Activated CD8-positive, alpha-beta memory T cell treated with anti-CD3 and anti-CD28 coated beads for 1 hour (primary cell): ENCODE data around the gene SMIM20.

ENCODE experiments used
- DNase-seq, 2 donors: peaks; one replicate each; pipeline ENCODE4 v3.0.0-alpha.2; 2020; ENCODE audit warnings: low read depth in 1 of 2; ENCODE audit errors: extremely low read depth in 1 of 2

SMIM20 gene

DNA sequence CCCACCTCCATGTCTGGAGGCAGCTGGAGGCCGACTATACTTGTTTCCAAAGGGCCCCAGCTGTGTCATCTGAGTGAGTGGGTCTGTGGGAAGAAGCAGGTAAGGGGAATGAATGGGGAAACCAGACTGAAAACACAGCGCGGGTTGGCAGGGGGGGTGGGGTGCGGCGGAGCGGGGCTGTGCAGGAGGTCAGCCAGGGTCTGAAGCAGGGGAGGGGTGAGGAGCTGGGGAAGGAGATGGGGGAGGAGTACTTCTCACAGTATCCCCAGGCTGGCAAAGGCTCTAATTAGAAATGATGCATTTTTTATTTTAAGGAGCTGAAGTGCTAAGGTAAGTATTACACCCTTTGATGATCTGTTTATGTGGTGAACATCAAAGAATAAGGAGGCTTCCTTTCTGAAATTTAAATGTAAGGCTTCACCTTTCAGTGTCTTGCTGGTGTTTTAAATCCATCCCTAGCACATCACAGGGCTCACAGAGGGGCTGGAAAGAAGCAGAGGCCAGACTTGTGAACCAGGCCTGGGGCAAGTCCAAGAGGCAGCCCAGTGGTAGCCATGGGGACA, 37.5 kb downstream of the SMIM20 start:
- no peak for DNase-seq

DNA sequence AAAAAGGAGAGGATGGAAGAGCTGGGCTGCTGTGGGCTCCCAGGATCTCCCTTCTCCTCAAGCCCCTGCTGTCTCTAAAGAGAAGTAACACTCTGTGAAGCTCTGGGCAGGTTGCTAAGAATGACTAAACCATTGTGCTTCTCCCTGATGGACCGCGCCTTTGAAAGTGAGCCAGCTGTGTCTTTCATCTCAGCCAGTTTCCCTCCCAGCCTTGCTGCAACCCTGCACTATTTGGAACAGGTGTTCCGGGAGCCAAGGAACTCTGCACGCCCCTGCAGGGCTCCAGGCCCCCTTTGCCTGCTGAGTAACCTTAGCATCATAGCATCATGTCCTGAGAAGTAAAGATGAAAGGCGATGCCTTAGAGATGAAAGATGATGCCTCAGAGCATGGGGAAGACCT, 39.7 kb downstream of the SMIM20 start:
- no peak for DNase-seq

DNA sequence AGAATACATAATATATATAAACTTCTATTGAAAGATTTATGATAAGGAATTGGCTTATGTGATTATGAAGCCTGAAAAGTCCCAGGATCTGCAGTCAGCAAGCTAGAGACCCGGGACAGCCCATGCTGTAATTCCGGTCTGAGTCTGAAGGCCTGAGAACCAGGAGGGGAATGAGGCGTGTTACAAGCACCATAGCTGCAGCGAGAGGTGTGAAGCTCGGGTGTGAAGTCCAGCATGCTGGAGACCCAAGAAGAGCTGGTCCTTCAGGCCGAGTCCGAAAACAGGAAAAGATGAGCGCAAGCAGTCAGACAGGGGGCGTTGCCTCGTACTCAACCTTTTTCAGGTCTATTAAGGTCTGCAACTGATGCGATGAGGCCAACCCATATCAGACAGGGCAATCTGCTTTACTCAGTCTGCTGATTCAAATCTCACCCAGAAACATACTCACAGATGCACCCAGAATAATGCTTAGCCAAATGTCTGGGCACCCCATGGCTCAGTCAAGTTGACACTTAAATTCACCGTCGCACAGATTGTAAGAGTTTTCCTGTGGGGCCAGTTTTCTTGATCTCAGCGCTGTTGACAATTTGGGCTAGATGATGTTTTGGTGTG, 40.4 kb downstream of the SMIM20 start:
- no peak for DNase-seq

DNA sequence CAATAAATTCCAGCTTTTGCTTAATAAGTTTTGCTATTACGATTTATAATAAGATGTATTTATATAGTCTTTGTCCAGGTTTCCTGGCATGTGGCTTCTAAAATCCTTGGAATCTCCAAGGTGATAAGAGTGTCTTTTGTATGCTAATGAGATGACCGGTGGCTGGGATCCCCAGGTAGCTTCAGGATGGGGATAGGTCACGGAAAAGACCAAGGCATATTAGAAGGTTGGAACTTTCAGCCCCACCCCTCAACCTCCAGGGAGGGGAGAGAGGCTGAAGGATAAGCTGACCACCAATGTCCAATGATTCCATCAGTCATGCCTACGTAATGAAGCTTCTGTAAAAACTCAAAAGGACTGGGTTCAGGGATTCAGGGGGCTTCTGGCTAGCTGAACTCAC, 41.7 kb downstream of the SMIM20 start:
- no peak for DNase-seq

- DNase-seq: no peak
Observed at GRCh38 chr4:25956260-25956659, 42.2 kb downstream of the SMIM20 start.

DNA sequence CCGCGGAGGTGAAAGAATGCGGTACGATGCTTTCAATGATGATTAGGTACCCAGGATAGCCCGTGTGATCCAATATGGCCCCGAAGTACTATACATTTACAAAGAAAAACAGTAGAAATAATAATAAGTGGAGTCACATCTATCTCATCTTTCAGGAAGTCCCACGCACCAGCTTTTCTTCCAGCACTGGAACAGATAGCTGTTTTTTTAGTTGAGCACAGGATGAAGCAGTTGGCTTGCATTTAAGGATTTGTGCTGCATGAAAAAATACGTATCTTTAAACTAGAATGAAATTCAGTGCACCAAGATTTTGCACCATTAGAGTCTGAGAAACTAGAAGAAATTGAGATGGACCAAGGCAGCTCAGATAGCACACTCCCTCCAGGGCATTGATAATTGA, 44.1 kb downstream of the SMIM20 start:
- DNase-seq: no peak

DNA sequence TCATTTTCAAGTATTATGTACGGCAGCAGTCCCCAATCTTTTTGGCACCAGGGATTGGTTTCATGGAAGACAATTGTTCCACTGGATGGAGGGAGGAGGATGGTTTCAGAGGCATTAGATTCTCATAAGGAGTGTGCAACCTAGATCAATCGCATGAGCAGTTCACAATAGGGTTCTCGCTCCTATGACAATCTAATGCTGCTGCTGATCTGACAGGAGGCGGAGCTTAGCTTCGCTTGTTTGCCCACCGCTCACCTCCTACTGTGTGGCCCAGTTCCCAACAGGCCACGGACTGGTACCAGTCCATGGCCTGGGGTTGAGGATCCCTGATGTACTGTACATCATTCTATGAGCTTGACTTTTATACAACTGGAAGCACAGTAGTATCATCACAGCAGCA, 48.4 kb downstream of the SMIM20 start:
- DNase-seq: no peak

- DNase-seq: no peak
Observed at GRCh38 chr4:25965629-25966028, 51.6 kb downstream of the SMIM20 start.

GRCh38 chr4:25966171-25966570, 52.2 kb downstream of the SMIM20 start:
- no peak for DNase-seq

GRCh38 chr4:25969374-25970155, 55.5 kb downstream of the SMIM20 start:
- no peak for DNase-seq

DNA sequence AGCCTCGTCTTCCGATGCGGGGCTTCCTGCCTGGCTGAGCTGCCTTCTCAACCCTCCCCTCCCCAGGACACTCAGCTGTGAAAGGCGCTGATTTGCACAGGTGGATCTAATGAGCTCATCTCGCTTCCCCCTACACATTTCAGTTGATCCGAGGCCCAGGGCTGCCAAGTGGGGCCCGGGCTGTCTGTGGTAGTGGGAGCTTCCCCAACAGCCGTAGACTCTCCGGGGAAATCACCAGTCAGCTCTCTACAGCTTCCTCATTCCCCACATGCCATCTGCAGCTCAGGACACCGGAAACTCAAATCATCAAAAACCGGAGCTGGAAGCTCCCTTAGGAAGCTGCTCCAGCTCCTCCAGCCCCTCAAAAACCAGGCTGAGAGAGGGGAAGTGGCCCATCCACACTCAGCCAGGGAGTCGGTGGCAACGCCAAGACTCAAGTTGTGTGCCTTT, 56.2 kb downstream of the SMIM20 start:
- DNase-seq: no peak

DNA sequence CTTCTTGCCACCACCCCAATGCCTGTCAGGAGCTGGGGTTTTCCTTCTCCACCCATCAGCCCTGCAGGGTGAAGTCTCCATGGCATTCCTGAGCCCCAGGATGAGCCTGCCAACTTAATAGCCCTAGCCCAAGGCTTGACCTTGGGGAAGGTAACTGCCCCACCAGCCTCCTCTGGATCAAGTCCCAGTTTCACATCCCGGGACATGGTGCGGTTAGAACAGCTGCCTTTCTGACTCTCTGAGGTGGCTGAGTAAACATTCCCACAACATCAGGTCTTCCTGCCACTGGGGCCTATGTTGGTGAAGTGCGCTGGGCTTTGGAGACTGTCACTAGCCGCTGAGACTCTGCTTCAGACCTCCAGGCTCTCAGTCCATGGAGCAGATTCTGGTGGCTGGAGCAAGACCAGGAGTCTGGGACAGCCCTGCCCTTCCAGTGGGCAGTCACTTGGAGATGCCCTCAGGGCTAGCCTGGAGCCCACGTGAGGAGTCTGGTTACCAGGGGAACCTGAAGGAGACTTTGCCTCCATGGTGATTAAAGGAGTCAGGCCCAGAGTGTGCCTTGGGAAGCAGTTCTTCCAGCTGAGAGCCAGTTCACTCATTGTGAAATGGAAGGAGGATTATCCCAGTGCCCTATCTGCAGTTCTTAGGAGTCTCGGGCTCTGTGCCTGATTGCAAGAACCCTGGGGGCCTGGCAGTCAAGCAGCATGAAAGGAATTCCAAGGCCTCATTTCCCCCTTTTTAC, 56.8 kb downstream of the SMIM20 start:
- no peak for DNase-seq

DNA sequence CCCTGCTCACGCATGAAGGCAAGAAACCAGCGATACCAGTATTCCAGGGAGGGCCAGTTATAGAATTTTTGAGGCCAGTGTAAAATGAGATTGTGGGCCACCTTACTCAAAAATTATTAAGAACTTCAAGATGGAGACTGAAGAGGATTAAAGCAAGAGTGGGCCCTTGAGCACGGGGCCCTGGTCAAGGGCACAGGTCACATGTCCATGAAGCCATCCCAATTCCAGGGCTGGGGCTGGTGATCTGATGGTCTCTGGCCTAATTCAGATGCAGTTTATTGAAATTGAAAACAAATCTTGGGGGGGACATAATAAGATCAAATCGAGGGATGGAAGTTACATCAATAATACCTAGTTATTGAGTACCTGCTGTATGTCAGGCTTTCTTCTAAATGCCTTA, 58.3 kb downstream of the SMIM20 start:
- no peak for DNase-seq

GRCh38 chr4:25972984-25973745, 59.1 kb downstream of the SMIM20 start:
- no peak for DNase-seq

GRCh38 chr4:25976780-25977179, 62.8 kb downstream of the SMIM20 start:
- no peak for DNase-seq

DNA sequence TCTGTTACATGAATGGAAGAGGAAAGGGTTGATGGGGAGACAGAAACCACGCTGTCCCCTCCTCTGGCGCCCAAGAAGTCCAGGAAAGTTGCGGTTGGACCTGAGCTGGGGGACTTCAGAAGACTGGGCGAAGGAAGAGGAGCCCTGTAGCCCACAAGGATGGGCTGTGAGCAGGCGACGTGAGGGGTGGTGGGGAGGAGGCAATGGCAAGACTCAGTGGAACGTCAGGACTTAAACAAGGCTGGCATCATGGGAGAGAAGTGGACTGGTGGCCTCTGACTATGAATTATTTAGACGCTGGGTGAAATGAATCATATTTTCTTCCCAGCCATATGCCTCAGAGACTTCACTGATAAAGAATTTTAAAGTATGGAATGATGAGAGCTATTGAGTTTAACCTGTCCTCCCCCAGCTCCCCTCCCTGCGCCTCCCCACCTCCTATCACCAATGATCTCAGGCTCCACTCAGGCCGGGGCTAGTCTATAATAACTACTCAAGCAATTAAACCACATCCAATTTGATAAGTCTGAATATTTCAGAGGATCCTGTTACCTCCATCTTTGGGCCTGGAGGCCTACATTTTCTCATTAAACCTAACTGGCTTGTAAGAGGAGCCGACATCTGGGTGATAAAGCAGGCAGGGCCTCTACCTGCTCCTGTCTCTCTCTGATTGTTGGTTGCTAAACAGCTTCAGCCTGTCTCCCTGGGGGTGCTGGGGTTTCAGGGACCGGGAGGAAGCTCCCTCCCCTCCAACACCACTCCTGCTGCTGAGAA, 63.6 kb downstream of the SMIM20 start:
- DNase-seq: no peak

DNA sequence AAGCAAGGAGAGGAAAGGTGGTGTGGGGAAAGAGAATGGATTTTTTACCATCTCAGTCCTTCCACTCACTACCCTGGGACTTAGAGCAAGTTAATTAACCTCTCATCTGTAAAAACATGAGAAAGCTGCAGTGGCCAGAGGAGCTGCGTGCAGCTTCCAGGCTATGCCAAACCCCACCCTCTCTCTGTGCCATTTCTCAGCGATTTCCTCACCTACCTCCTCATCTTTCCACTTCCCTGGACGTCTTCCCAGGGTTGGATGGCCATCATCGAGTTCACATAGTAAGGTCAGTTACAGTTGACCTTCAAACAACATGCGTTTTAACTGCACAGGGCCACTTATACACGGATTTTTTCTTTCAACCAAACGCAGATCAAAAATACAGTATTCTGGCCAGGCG, 64.3 kb downstream of the SMIM20 start:
- no peak for DNase-seq
